Testis (tissue), 3 donors: Measurements from ENCODE around the gene CYP4B1. TPM values are rescaled to one million over a fixed set of nuclear protein-coding genes. Genes with fewer than 3 reads are reported as not detected.
"Not testable (repeated sequence)": the region's sequence is repeated elsewhere in the genome, so short reads cannot be mapped to it uniquely, and the experiment has no call there.

Experiments used
- DNase-seq: peaks from one replicate; pipeline ENCODE4 v3.0.0-alpha.2; 2019
- H3K27ac ChIP-seq, 2 donors: fragments of 200-600 bp; sonication (generic); one replicate each; pipeline ENCODE4 v1.5.1; 2019
- H3K27me3 ChIP-seq: fragments of 200-600 bp; sonication (generic); one replicate; pipeline ENCODE4 v1.5.1; 2019
- H3K36me3 ChIP-seq: fragments of 200-600 bp; sonication (generic); one replicate; pipeline ENCODE4 v1.5.1; 2017; ENCODE audit warnings: low read depth; ENCODE audit errors: missing control alignments
- H3K4me1 ChIP-seq: fragments of 200-600 bp; sonication (generic); one replicate; pipeline ENCODE4 v1.5.1; 2019
- H3K4me3 ChIP-seq, 2 donors: fragments of 200-600 bp; sonication (generic); one replicate each; pipeline ENCODE4 v1.5.1; 2017 to 2019
- H3K9me3 ChIP-seq: fragments of 200-600 bp; sonication (generic); one replicate; pipeline ENCODE4 v1.5.1; 2017
- POLR2A ChIP-seq: fragments of 450-650 bp; IDR thresholded peaks from one replicate; pipeline ENCODE4 v1.6.1; 2017; ENCODE audit warnings: antibody characterized with exemption, mild to moderate bottlenecking, moderate library complexity
- WGBS, 2 donors: methylation state at CpG; one replicate each; pipeline ENCODE4 v1.1.5; 2018; 5-methylcytosine and 5-hydroxymethylcytosine counted together
- intact Hi-C: fragments of 100-400 bp; cut with DNase I; formaldehyde crosslinking; loops from one replicate; pipeline ENCODE4 v1.15.1; 2023; ENCODE audit warnings: low total_unique reads
- polyA plus RNA-seq: library from polyadenylated mRNA; stranded (reverse); fragments of 350-450 nt; fragmentation: Illumina TruSeq; extraction: RNeasy Lipid Tissue Mini Kit (QIAGEN cat#74804); gene quantifications from one replicate; pipeline ENCODE4 v1.2.3, GENCODE V29; 2014; ENCODE audit warnings: low read depth, low replicate concordance; ENCODE audit not compliant: insufficient read depth
- total RNA-seq, 2 donors: library from RNA; depleted of rRNA; stranded (reverse); fragments of >200 nt; gene quantifications; one replicate each; pipeline ENCODE4 v1.2.3, GENCODE V29; 2016
- TF ChIP-seq, protein P1 (sequence below), 3 experiments: fragments of 450-650 bp in 2 of 3; fragments of 200-600 bp in 1 of 3; sonication (generic) in 1 of 3; IDR thresholded peaks; one replicate each; pipeline ENCODE4 v1.5.1; 2016 to 2019; ENCODE audit warnings: antibody characterized with exemption in 3 of 3, mild to moderate bottlenecking in 2 of 3, moderate library complexity in 1 of 3

CYP4B1 gene
- total and polyA plus RNA-seq, 3 donors from 2014 or later, result 2.1 to 6.1 (median 4.3) TPM

DNA sequence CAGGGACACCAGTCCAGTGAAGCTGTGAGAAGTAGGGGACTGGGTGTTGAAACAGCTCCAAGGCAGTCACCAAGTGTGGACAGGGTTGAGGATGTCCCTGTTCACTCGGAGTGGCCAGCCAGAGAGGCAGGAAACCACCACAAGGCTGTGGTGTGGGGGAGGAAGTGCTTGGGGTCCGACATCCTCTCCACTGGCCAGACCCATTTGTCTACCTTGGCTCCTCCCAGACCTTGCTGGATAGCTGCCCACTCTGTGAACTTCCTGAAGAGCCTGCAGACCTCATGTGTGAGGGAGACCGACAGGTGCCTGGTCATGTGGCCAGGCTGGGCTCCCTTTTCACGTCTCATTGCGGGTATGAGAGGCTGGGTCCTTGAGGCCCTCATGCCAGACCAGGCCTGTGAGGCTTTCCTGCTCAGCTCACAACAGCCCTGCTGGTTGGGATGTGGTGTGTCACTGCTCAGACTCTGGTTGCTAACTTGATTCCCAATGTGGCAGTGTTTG lies 21.8 kb downstream of the CYP4B1 start:
- Histone ChIP-seq H3K4me1 (no peaks in the 10 kb centered on the region), H3K36me3 (no peaks in the 10 kb centered on the region), H3K9me3 (no peaks in the 10 kb centered on the region), H3K27me3 (no peaks in the 10 kb centered on the region), H3K4me3 (no peak overlapping the region), H3K27ac (no peak overlapping the region)
- TF ChIP-seq POLR2A, result no peak
- TF ChIP-seq, protein P1, sequence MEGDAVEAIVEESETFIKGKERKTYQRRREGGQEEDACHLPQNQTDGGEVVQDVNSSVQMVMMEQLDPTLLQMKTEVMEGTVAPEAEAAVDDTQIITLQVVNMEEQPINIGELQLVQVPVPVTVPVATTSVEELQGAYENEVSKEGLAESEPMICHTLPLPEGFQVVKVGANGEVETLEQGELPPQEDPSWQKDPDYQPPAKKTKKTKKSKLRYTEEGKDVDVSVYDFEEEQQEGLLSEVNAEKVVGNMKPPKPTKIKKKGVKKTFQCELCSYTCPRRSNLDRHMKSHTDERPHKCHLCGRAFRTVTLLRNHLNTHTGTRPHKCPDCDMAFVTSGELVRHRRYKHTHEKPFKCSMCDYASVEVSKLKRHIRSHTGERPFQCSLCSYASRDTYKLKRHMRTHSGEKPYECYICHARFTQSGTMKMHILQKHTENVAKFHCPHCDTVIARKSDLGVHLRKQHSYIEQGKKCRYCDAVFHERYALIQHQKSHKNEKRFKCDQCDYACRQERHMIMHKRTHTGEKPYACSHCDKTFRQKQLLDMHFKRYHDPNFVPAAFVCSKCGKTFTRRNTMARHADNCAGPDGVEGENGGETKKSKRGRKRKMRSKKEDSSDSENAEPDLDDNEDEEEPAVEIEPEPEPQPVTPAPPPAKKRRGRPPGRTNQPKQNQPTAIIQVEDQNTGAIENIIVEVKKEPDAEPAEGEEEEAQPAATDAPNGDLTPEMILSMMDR (IDR thresholded peaks at IDR 0.05), result no peak
- DNase-seq, result no peak
- WGBS, 2 donors, result 53 to 62% methylated on average over 2 to 5 of the region's 5 CpGs
- intact Hi-C loops, result no loop called here

DNA sequence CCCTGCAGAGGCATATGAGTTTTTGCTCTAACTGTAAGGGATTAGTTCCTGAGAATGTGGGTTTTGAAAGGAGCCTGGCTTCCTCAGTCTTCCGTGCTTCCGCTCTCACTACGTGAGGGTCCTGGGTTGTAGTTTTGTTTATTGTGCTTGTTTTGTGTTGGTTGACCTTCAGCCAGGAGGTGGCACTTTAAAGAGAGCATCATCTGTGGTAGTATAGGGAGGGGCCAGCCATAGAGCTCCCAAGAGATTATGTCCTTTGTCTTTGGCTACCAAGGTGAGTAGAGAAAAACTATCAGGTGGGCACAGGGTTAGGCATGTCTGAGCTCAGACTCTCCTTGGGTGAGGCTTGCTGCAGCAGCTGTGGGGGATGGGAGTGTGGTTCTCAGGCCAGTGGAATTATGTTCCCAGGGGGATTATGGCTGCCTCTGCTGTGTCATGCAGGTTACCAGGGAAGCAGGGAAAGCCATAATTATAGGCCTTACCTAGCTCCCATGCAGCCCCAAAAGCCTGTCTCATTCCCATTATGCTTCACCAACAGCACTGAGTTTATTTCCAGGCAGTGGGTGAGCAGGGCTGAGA lies 23.5 kb downstream of the CYP4B1 start:
- H3K9me3 ChIP-seq, result no peaks in the 10 kb centered on the region
- intact Hi-C loops, result no loop called here
- 82 to 84% methylated on average over 3 of the region's 3 CpGs for WGBS, 2 donors
- TF ChIP-seq, protein P1 (IDR thresholded peaks at IDR 0.05), result no peak
- TF ChIP-seq POLR2A, result no peak
- no peaks in the 10 kb centered on the region for H3K36me3 ChIP-seq
- H3K27me3 ChIP-seq, result no peaks in the 10 kb centered on the region
- DNase-seq, result no peak
- H3K4me3 ChIP-seq, result no peak overlapping the region
- H3K27ac ChIP-seq, result no peak overlapping the region
- no peaks in the 10 kb centered on the region for H3K4me1 ChIP-seq

DNA sequence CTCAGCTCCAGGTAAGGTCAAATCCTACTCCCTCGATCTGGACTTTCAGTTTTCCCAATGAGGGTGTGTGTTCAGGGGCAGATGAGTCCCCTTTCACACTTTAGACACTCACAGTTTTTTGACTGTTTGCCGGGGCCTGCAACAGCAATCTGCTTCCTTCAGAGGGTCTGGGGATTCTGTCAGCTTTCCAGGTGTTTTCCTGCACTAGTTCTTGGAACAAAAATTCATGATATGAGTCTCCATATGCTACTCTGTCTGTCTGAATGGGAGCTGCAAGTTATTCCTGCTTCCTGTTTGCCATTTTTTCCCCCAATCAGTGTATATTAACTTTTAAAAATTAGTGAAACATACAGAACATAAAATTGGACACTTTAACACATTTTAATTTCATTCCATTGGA lies 24.3 kb downstream of the CYP4B1 start:
- Histone ChIP-seq H3K4me3 (no peak overlapping the region), H3K27ac (no peak overlapping the region)
- intact Hi-C loops, result no loop called here

DNA sequence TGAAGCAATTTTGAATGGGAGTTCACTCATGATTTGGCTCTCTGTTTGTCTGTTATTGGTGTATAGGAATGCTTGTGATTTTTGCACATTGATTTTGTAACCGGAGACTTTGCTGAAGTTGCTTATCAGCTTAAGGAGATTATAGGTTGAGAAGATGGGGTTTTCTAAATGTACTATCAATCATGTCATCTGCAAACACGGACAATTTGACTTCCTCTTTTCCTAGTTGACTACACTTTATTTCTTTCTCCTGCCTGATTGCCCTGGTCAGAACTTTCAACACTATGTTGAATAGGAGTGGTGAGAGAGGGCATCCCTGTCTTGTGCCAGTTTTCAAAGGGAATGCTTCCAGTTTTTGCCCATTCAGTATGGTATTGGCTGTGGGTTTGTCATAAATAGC lies 28.0 kb downstream of the CYP4B1 start:
- H3K27ac ChIP-seq, DNase-seq, H3K4me1 ChIP-seq, H3K27me3 ChIP-seq, H3K9me3 ChIP-seq, intact Hi-C loops, H3K36me3 ChIP-seq, H3K4me3 ChIP-seq: not testable (repeated sequence)
- 72% methylated on average over 2 of the region's 2 CpGs for WGBS, 2 donors

More for the DNA sequence above, 24.3 kb downstream of the CYP4B1 start:
- no peak for TF ChIP-seq POLR2A
- TF ChIP-seq, protein P1 (IDR thresholded peaks at IDR 0.05), result no peak
- WGBS, 2 donors, result 45 to 63% methylated on average over 2 of the region's 2 CpGs
- Histone ChIP-seq H3K4me1 (no peaks in the 10 kb centered on the region), H3K36me3 (no peaks in the 10 kb centered on the region), H3K27me3 (no peaks in the 10 kb centered on the region), H3K9me3 (no peaks in the 10 kb centered on the region)
- DNase-seq, result no peak

DNA sequence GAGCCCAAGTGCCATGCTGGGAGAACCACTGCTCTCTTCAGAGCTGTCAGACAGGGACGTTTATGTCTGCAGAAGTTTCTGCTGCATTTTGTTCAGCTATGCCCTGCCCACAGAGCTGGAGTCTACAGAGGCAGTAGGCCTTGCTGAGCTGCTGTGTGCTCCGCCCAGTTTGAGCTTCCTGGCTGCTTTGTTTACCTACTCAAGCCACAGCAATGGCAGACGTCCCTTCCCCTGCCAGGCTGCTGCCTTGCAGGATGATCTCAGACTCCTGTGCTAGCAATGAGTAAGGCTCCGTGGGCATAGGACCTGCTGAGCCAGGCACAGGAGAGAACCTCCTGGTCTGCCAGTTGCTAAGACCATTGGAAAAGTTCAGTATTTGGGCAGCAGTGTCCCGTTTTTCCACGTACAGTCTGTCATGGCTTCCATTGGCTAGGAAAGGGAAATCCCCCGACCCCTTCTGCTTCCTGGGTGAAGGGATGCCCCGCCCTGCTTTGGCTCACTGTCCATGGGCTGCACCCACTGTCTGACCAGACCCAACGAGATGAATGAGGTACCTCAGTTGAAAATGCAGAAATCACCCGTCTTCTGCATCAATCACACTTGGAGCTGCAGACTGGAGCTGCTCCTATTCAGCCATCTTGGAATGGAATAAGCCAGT lies 31.9 kb downstream of the CYP4B1 start:
- no peak overlapping the region for H3K4me3 ChIP-seq
- DNase-seq, result no peak
- no peak for TF ChIP-seq POLR2A
- TF ChIP-seq, protein P1 (IDR thresholded peaks at IDR 0.05), result no peak
- no peak overlapping the region for H3K27ac ChIP-seq
- H3K4me1 ChIP-seq, result no peaks in the 10 kb centered on the region
- no peaks in the 10 kb centered on the region for H3K36me3 ChIP-seq
- intact Hi-C loops, result no loop called here
- no peaks in the 10 kb centered on the region for H3K27me3 ChIP-seq
- WGBS, 2 donors, result 77 to 81% methylated on average over 8 to 10 of the region's 10 CpGs
- no peaks in the 10 kb centered on the region for H3K9me3 ChIP-seq

DNA sequence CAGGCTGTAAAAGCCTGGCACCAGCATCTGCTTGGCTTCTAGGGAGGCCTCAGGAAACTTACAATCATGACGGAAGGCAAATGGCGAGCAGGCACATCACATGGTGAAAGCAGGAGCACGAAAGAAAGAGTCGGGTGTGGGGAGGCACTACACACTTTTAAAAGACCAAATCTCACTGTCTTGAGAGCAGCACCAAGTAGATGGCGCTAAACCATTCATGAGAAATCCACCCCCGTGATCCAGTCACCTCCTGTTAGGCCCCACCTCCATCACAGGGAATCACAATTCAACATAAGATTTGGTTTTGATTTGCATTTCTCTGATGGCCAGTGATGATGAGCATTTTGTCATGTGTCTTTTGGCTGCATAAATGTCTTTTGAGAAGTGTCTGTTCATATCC lies 36.6 kb downstream of the CYP4B1 start:
- DNase-seq, H3K4me1 ChIP-seq, H3K36me3 ChIP-seq, H3K4me3 ChIP-seq, H3K27ac ChIP-seq, H3K9me3 ChIP-seq, H3K27me3 ChIP-seq, intact Hi-C loops: not testable (repeated sequence)
- WGBS, 2 donors, result 83 to 87% methylated on average over 6 of the region's 6 CpGs

DNA sequence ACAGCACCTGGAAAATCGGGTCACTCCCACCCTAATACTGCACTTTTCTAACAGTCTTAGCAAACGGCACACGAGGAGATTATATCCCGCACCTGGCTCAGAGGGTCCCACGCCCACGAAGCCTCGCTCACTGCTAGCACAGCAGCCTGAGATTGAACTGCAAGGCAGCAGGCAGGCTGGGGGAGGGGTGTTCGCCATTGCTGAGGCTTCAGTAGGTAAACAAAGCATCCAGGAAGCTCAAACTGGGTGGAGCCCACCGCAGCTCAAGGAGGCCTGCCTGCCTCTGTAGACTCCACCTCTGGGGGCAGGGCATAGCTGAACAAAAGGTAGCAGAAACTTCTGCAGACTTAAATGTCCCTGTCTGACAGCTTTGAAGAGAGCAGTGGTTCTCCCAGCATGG lies 47.5 kb downstream of the CYP4B1 start:
- intact Hi-C loops, H3K36me3 ChIP-seq, H3K4me1 ChIP-seq, H3K4me3 ChIP-seq, DNase-seq, H3K27ac ChIP-seq, H3K27me3 ChIP-seq, H3K9me3 ChIP-seq: not testable (repeated sequence)
- WGBS, 2 donors, result 87 to 91% methylated on average over 6 to 9 of the region's 9 CpGs

DNA sequence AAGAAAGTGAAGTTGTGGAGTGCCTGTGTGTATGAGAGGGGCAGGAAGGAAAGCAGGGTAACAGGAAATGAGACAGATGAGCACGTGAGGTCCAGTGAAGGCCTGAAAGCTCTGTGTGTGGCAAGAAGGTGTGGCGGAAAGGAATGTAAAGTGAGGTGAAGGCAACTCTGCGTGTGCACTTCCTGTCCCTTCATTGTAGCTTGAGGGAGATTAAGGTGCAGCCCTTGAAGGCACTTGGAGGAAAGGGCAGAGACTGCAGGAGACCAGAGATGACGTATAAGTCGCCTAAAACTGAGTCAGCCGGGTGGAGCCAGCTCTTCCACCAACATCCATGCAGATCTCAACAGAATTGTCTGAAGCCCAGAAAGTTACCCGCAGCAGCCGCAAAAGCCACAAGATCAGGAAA lies 58.8 kb downstream of the CYP4B1 start:
- H3K27ac ChIP-seq, DNase-seq, intact Hi-C loops, H3K4me1 ChIP-seq, H3K36me3 ChIP-seq, H3K4me3 ChIP-seq, H3K27me3 ChIP-seq, H3K9me3 ChIP-seq: not testable (repeated sequence)
- 79 to 84% methylated on average over 4 to 8 of the region's 8 CpGs for WGBS, 2 donors
